Transverse colon (tissue), 4 donors: ENCODE results near the gene FAM78B. TPM values are rescaled to one million over a fixed set of nuclear protein-coding genes. Genes with fewer than 3 reads are reported as not detected.

ENCODE experiments used
- DNase-seq: peaks from one replicate; pipeline ENCODE4 v3.0.0-alpha.2; 2019
- H3K27ac ChIP-seq, 4 donors: fragments of 200-600 bp; sonication (generic); 2 replicates each; pipeline ENCODE4 v1.5.1; 2016 to 2018; ENCODE audit warnings: inconsistent platforms in 4 of 4
- H3K27me3 ChIP-seq: fragments of 200-600 bp; sonication (generic); 2 replicates; pipeline ENCODE4 v1.5.1; 2017; ENCODE audit warnings: inconsistent platforms
- H3K36me3 ChIP-seq, 4 donors: fragments of 200-600 bp; sonication (generic); 2 replicates each; pipeline ENCODE4 v1.5.1; 2017 to 2019; ENCODE audit warnings: inconsistent platforms in 4 of 4
- H3K4me1 ChIP-seq, 4 donors: fragments of 200-600 bp; sonication (generic); 2 replicates each; pipeline ENCODE4 v1.5.1; 2017 to 2020; ENCODE audit warnings: inconsistent platforms in 4 of 4
- H3K4me3 ChIP-seq, 4 donors: fragments of 200-600 bp; sonication (generic); 1 replicate in 1 of 4; 2 replicates in 3 of 4; pipeline versions ENCODE4 v1.5.1 to v1.6.1; 2017 to 2019; ENCODE audit warnings: inconsistent platforms in 4 of 4
- H3K9me3 ChIP-seq, 2 donors: fragments of 200-600 bp; sonication (generic); 2 replicates each; pipeline ENCODE4 v1.5.1; 2017 to 2019; ENCODE audit warnings: inconsistent platforms in 2 of 2
- EP300 ChIP-seq: sonication (generic); formaldehyde crosslinking; IDR thresholded peaks from one replicate; pipeline ENCODE4 v1.6.1; 2017; ENCODE audit warnings: antibody characterized with exemption, low read depth
- POLR2A ChIP-seq: fragments of 450-650 bp; IDR thresholded peaks from one replicate; pipeline ENCODE4 v1.6.1; 2016; ENCODE audit warnings: antibody characterized with exemption, mild to moderate bottlenecking, moderate library complexity
- POLR2AphosphoS5 ChIP-seq, 3 donors: sonication (generic); formaldehyde crosslinking; IDR thresholded peaks; one replicate each; pipeline ENCODE4 v1.6.1; 2016; ENCODE audit warnings: antibody characterized with exemption in 3 of 3
- WGBS, 2 donors: methylation state at CpG; one replicate each; pipeline ENCODE4 v1.1.5; 2018; ENCODE audit warnings: low coverage in 1 of 2; 5-methylcytosine and 5-hydroxymethylcytosine counted together
- in situ Hi-C, 4 donors: fragments of 200-750 bp; cut with MboI; loops; one replicate each; pipeline versions ENCODE4 v1.15.0 to v1.15.1; 2017; ENCODE audit warnings: low sequenced_read_pairs in 3 of 4, low pct_ligation_motif_present in 1 of 4, low pct_unique_long_range_greater_than_20kb in 1 of 4
- intact Hi-C: fragments of 100-400 bp; cut with DNase I; formaldehyde crosslinking; loops from one replicate; pipeline ENCODE4 v1.15.1; 2023; ENCODE audit warnings: low total_unique reads
- total RNA-seq, 4 donors: library from RNA; depleted of rRNA; stranded (reverse); fragments of >200 nt; gene quantifications; one replicate each; pipeline ENCODE4 v1.1.0, GENCODE V29; 2016
- TF ChIP-seq, protein P1 (sequence below), 5 experiments: fragments of 200-600 bp in 3 of 5; fragments of 450-650 bp in 2 of 5; sonication (generic) in 3 of 5; IDR thresholded peaks; 1 replicate in 2 of 5; 2 replicates in 3 of 5; pipeline ENCODE4 v1.5.1; 2016 to 2017; ENCODE audit warnings: antibody characterized with exemption in 5 of 5, inconsistent platforms in 3 of 5, mild to moderate bottlenecking in 2 of 5, moderate library complexity in 1 of 5

FAM78B gene
- total RNA-seq, 4 donors from 2014 or later: 0.40 to 5.2 (median 0.80) TPM

DNA sequence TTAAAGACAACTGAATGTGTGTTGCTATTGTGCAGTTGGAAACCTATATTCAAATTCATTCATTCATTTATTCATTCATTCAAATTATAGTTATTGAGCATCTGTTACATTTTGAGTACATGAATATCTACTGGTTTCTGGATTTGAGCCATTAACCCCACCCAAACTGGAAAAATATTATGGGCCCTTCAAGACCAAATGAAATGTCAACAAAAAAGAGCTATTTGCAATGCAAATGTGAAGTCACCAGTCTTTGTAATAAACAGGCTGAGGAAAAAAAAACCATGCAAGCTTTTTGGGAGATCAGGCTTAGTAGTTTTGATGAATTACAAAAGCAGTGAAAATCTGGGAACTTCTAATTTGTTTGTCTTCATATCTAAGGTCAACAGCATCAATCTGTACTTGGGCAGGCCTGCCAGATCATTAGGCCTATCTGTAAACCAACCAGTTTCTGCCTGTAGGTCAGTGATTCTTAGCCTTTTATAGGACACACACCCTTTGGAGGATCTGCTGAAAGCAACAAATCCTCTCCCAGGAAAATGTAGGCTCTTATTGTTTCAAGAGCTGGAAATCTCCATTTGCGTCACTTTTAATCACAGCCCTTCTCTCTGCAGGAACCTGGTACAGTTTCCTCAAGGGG lies 134.7 kb downstream of the FAM78B start:
- no peaks in the 10 kb centered on the region for H3K27me3 ChIP-seq
- TF ChIP-seq EP300 (no peak), POLR2AphosphoS5 (IDR thresholded peaks at IDR 0.05) (no peak), POLR2A (no peak)
- TF ChIP-seq, protein P1, sequence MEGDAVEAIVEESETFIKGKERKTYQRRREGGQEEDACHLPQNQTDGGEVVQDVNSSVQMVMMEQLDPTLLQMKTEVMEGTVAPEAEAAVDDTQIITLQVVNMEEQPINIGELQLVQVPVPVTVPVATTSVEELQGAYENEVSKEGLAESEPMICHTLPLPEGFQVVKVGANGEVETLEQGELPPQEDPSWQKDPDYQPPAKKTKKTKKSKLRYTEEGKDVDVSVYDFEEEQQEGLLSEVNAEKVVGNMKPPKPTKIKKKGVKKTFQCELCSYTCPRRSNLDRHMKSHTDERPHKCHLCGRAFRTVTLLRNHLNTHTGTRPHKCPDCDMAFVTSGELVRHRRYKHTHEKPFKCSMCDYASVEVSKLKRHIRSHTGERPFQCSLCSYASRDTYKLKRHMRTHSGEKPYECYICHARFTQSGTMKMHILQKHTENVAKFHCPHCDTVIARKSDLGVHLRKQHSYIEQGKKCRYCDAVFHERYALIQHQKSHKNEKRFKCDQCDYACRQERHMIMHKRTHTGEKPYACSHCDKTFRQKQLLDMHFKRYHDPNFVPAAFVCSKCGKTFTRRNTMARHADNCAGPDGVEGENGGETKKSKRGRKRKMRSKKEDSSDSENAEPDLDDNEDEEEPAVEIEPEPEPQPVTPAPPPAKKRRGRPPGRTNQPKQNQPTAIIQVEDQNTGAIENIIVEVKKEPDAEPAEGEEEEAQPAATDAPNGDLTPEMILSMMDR (IDR thresholded peaks at IDR 0.05): no peak
- no peaks in the 10 kb centered on the region for H3K4me1 ChIP-seq
- no peak overlapping the region for H3K4me3 ChIP-seq
- no peak for DNase-seq
- 77% methylated on average over 1 of the region's 1 CpG; no CpG with 5 or more reads in 1 of the 2 donors for WGBS, 2 donors
- intact Hi-C loops: no loop called here
- no peaks in the 10 kb centered on the region for H3K9me3 ChIP-seq
- in situ Hi-C loops: no loop called here
- H3K36me3 ChIP-seq: no peaks in the 10 kb centered on the region
- H3K27ac ChIP-seq: no peak overlapping the region

DNA sequence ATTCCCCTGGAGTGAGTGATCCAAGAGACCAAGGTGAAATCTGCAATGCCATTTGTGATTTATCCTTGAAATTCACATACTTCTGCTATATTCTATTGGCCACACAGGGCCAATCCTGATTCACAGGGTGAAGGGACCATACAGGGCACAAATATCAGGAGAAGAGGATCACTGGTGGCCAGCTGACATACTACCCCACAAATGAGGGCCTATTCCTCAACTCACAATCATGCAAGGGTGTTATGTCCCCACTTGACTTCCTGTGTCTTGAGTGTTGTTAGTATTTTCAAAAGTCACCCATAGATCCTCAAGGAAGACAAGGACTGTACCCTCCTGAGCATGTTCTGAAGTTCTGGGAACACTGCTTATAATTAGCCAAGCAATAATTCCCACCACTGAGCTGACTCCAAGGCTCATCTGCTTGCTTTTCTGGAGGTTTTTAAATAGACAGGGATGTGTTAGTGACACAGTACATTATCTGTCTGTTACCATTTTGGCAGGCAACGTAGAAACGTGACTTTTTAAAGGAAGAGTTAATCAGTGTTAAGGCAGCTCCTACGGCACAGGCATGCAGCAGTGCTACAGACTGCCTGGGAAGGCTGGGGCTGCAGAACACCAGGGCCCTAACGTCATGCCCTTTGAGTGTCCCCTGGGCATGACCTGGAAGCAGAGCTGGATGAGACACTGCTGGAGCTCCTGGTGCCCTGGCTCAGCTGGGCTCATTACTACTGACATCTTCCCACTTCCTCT lies 137.4 kb downstream of the FAM78B start:
- intact Hi-C loops: no loop called here
- no peak overlapping the region for H3K27ac ChIP-seq
- WGBS, 2 donors: 70% methylated on average over 4 of the region's 4 CpGs; no CpG with 5 or more reads in 1 of the 2 donors

GRCh38 chr1:166026555-166026954 lies 140.2 kb downstream of the FAM78B start:
- Histone ChIP-seq H3K27ac (no peak overlapping the region), H3K4me3 (no peak overlapping the region), H3K4me1 (no peaks in the 10 kb centered on the region), H3K27me3 (no peaks in the 10 kb centered on the region), H3K9me3 (no peaks in the 10 kb centered on the region), H3K36me3 (no peaks in the 10 kb centered on the region)
- WGBS, 2 donors: 67 to 87% methylated on average over 1 of the region's 1 CpG
- in situ Hi-C loops: no loop called here
- intact Hi-C loops: no loop called here
- TF ChIP-seq POLR2A (no peak), EP300 (no peak), POLR2AphosphoS5 (IDR thresholded peaks at IDR 0.05) (no peak)
- TF ChIP-seq, protein P1 (IDR thresholded peaks at IDR 0.05): no peak
- DNase-seq: no peak

More for the DNA sequence above, 137.4 kb downstream of the FAM78B start:
- TF ChIP-seq, protein P1 (IDR thresholded peaks at IDR 0.05): no peak
- TF ChIP-seq POLR2AphosphoS5 (IDR thresholded peaks at IDR 0.05) (no peak), EP300 (no peak), POLR2A (no peak)
- H3K27me3 ChIP-seq: no peaks in the 10 kb centered on the region
- in situ Hi-C loops: no loop called here
- H3K4me3 ChIP-seq: no peak overlapping the region
- no peaks in the 10 kb centered on the region for H3K4me1 ChIP-seq
- no peak for DNase-seq
- no peaks in the 10 kb centered on the region for H3K36me3 ChIP-seq
- no peaks in the 10 kb centered on the region for H3K9me3 ChIP-seq

DNA sequence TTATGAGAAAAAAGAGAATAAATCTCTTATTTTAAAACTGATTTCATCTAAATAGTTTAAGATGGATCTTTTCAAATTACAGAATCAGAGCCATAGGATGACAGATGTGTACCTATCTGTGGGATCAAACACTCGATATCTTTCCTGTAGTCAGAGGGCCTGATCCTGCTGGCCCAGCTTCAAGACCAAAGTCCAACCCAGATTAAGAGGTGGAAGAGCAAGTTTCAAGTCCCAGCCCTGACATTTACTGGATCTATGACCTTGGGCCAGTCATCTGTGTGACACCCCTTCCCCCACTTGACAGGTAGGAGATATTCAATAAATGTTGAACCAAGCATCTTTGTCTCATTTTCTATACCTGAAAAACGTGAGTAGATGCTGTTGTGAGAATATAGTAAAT lies 140.7 kb downstream of the FAM78B start:
- Histone ChIP-seq H3K9me3 (no peaks in the 10 kb centered on the region), H3K27ac (no peak overlapping the region), H3K4me3 (no peak overlapping the region), H3K36me3 (no peaks in the 10 kb centered on the region), H3K4me1 (no peaks in the 10 kb centered on the region), H3K27me3 (no peaks in the 10 kb centered on the region)
- no peak for TF ChIP-seq POLR2AphosphoS5 (IDR thresholded peaks at IDR 0.05)
- no peak for TF ChIP-seq EP300
- no peak for TF ChIP-seq POLR2A
- TF ChIP-seq, protein P1 (IDR thresholded peaks at IDR 0.05): no peak
- no peak for DNase-seq
- in situ Hi-C loops (no loop called here), intact Hi-C loops (no loop called here)
- WGBS, 2 donors: 43% methylated on average over 2 of the region's 2 CpGs; no CpG with 5 or more reads in 1 of the 2 donors
